Prostate gland (tissue), 2 donors: ENCODE results near the gene RABGAP1L.

Source experiments
- CTCF ChIP-seq, 4 experiments: fragments of 200-600 bp in 2 of 4; fragments of 450-650 bp in 2 of 4; sonication (generic) in 2 of 4; IDR thresholded peaks; 1 replicate in 3 of 4; 2 replicates in 1 of 4; pipeline ENCODE4 v1.5.1; 2016 to 2019; ENCODE audit warnings: antibody characterized with exemption in 4 of 4, mild to moderate bottlenecking in 2 of 4, moderate library complexity in 2 of 4
- POLR2A ChIP-seq: fragments of 450-650 bp; IDR thresholded peaks from one replicate; pipeline ENCODE4 v1.6.1; 2016; ENCODE audit warnings: antibody characterized with exemption, mild to moderate bottlenecking
- POLR2AphosphoS5 ChIP-seq: sonication (generic); formaldehyde crosslinking; IDR thresholded peaks from one replicate; pipeline ENCODE4 v1.6.1; 2017; ENCODE audit warnings: antibody characterized with exemption

DNA sequence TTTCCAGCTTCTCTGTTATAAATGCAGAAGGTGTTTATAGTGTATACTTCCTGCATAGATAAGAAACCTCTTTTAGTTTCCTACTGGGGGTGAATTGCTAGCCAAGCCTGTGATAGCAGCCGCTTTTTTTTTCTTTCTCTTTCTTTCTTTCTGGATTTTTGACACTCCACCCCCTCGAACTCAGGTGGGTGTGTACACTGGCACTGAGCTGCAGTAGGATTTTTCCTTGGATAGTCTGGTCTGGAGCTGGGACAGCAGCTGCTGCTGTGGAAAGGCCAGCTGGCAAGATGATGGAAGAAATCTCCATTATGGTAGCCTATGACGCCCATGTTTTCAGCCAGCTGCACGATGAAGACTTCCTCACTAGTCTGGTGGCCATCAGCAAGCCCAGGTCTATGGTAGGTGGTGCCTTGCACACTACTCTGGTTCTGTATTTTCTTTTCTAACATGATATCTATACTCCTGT is 717.9 kb downstream of the RABGAP1L start:
- TF ChIP-seq CTCF (IDR thresholded peaks at IDR 0.05) (no peak), POLR2AphosphoS5 (no peak), POLR2A (no peak)
